H9 (cell line): ENCODE results near the gene RUVBL1. TPM values are rescaled to one million over a fixed set of nuclear protein-coding genes. Genes with fewer than 3 reads are reported as not detected.

Source experiments
- DNase-seq: peaks from one replicate; pipeline ENCODE4 v3.0.0-alpha.2; 2017
- H2AFZ ChIP-seq: one replicate; pipeline ENCODE4 v1.6.1; 2013; ENCODE audit warnings: mild to moderate bottlenecking, low read length, control low read depth, moderate library complexity
- H2AK5ac ChIP-seq: 2 replicates; pipeline ENCODE4 v1.6.1; 2013; ENCODE audit warnings: low read length, control low read depth, mixed read lengths; ENCODE audit not compliant: insufficient read length
- H2BK120ac ChIP-seq: one replicate; pipeline ENCODE4 v1.6.1; 2013; ENCODE audit warnings: low read depth, mild to moderate bottlenecking, low read length, control low read depth, inconsistent platforms; ENCODE audit not compliant: poor library complexity, severe bottlenecking
- H2BK12ac ChIP-seq: 2 replicates; pipeline ENCODE4 v1.6.1; 2013; ENCODE audit warnings: low read length, control low read depth, mixed read lengths, low read depth; ENCODE audit not compliant: insufficient read length
- H2BK15ac ChIP-seq: 2 replicates; pipeline ENCODE4 v1.6.1; 2013; ENCODE audit warnings: low read depth, low read length, control low read depth
- H2BK20ac ChIP-seq: one replicate; pipeline ENCODE4 v1.6.1; 2013; ENCODE audit warnings: low read depth, mild to moderate bottlenecking, low read length, control low read depth, inconsistent platforms; ENCODE audit not compliant: poor library complexity, severe bottlenecking
- H2BK5ac ChIP-seq: 2 replicates; pipeline ENCODE4 v1.6.1; 2013; ENCODE audit warnings: low read length, control low read depth, mixed read lengths; ENCODE audit not compliant: insufficient read length
- H3K14ac ChIP-seq: 2 replicates; pipeline ENCODE4 v1.6.1; 2013; ENCODE audit warnings: low read length, control low read depth; ENCODE audit not compliant: insufficient read depth
- H3K18ac ChIP-seq: 2 replicates; pipeline ENCODE4 v1.6.1; 2013; ENCODE audit warnings: low read depth, mild to moderate bottlenecking, mixed read lengths, low read length, control low read depth; ENCODE audit not compliant: insufficient read length
- H3K23ac ChIP-seq: 2 replicates; pipeline ENCODE4 v1.6.1; 2013; ENCODE audit warnings: low read length, control low read depth, mixed read lengths, low read depth; ENCODE audit not compliant: insufficient read length
- H3K23me2 ChIP-seq: 2 replicates; pipeline ENCODE4 v1.6.1; 2013; ENCODE audit warnings: low read depth, mild to moderate bottlenecking, mixed read lengths, low read length, control low read depth; ENCODE audit not compliant: insufficient read length, poor library complexity, severe bottlenecking
- H3K27ac ChIP-seq: 2 replicates; pipeline ENCODE4 v1.5.1; 2013; ENCODE audit warnings: low read length, control low read depth, mixed read lengths, low read depth; ENCODE audit not compliant: insufficient read length
- H3K27me3 ChIP-seq: 2 replicates; pipeline ENCODE4 v1.6.1; 2013; ENCODE audit warnings: low read length, control low read depth, inconsistent platforms; ENCODE audit not compliant: insufficient read depth
- H3K4ac ChIP-seq: 2 replicates; pipeline ENCODE4 v1.6.1; 2013; ENCODE audit warnings: low read depth, mild to moderate bottlenecking, control low read depth, inconsistent platforms, low read length, moderate library complexity
- H3K4me1 ChIP-seq: 2 replicates; pipeline ENCODE4 v1.6.1; 2013; ENCODE audit warnings: low read length, control low read depth, inconsistent platforms; ENCODE audit not compliant: insufficient read depth
- H3K4me2 ChIP-seq: 2 replicates; pipeline ENCODE4 v1.6.1; 2013; ENCODE audit warnings: low read length, control low read depth, mixed read lengths; ENCODE audit not compliant: insufficient read length, insufficient read depth
- H3K56ac ChIP-seq: 2 replicates; pipeline ENCODE4 v1.6.1; 2013; ENCODE audit warnings: low read depth, mild to moderate bottlenecking, mixed read lengths, low read length, control low read depth; ENCODE audit not compliant: insufficient read length
- H3K79me1 ChIP-seq: 2 replicates; pipeline ENCODE4 v1.6.1; 2013; ENCODE audit warnings: low read depth, mild to moderate bottlenecking, moderate library complexity, low read length, control low read depth, inconsistent platforms; ENCODE audit not compliant: insufficient read depth, poor library complexity, severe bottlenecking
- H3K79me2 ChIP-seq: 2 replicates; pipeline ENCODE4 v1.6.1; 2013; ENCODE audit warnings: low read length, control low read depth, inconsistent platforms; ENCODE audit not compliant: insufficient read depth
- H3K9ac ChIP-seq: 2 replicates; pipeline ENCODE4 v1.6.1; 2013; ENCODE audit warnings: low read length, control low read depth, mixed read lengths; ENCODE audit not compliant: insufficient read length; ENCODE audit errors: extremely low read depth
- H3K9me3 ChIP-seq: one replicate; pipeline ENCODE4 v1.6.1; 2013; ENCODE audit warnings: low read depth, low read length, inconsistent platforms; ENCODE audit not compliant: control insufficient read depth
- H3T11ph ChIP-seq: one replicate; pipeline ENCODE4 v1.6.1; 2013; ENCODE audit warnings: mild to moderate bottlenecking, low read length, control low read depth, inconsistent platforms
- H4K20me1 ChIP-seq: one replicate; pipeline ENCODE4 v1.6.1; 2013; ENCODE audit not compliant: control insufficient read depth, insufficient read length, insufficient read depth
- H4K5ac ChIP-seq: 2 replicates; pipeline ENCODE4 v1.6.1; 2013; ENCODE audit warnings: low read depth, mild to moderate bottlenecking, mixed read lengths, low read length, control low read depth; ENCODE audit not compliant: insufficient read length
- H4K8ac ChIP-seq: replicated peaks from 2 replicates; pipeline ENCODE4 v1.6.1; 2013; ENCODE audit warnings: low read length, control low read depth, mixed read lengths, low read depth; ENCODE audit not compliant: insufficient read length
- H4K91ac ChIP-seq: 2 replicates; pipeline ENCODE4 v1.6.1; 2013; ENCODE audit warnings: low read depth, mild to moderate bottlenecking, moderate library complexity, mixed read lengths, low read length, control low read depth; ENCODE audit not compliant: insufficient read length
- H3K27ac Mint-ChIP-seq, 3 experiments: 2 replicates in 2 of 3; 3 replicates in 1 of 3; pipeline ENCODE4 v1.8.0; 2020 to 2021; ENCODE audit warnings: mixed read lengths in 3 of 3, mild to moderate bottlenecking in 1 of 3, moderate library complexity in 1 of 3
- H3K27me3 Mint-ChIP-seq: 2 replicates; pipeline ENCODE4 v1.8.0; 2021; ENCODE audit warnings: low read depth, mild to moderate bottlenecking, moderate library complexity, mixed read lengths
- H3K36me3 Mint-ChIP-seq, 3 experiments: 2 replicates in 2 of 3; 3 replicates in 1 of 3; pipeline ENCODE4 v1.8.0; 2020 to 2021; ENCODE audit warnings: low read depth in 3 of 3, mixed read lengths in 3 of 3; ENCODE audit not compliant: insufficient read depth in 1 of 3
- H3K4me1 Mint-ChIP-seq, 2 experiments: 2 replicates each; pipeline ENCODE4 v1.8.0; 2020; ENCODE audit warnings: mixed read lengths in 2 of 2
- H3K4me3 Mint-ChIP-seq, 2 experiments: 2 replicates in 1 of 2; 3 replicates in 1 of 2; pipeline ENCODE4 v1.8.0; 2020 to 2021; ENCODE audit warnings: mild to moderate bottlenecking in 2 of 2, mixed read lengths in 2 of 2, moderate library complexity in 1 of 2
- H3K9me3 Mint-ChIP-seq, 2 experiments: 2 replicates in 1 of 2; 3 replicates in 1 of 2; pipeline ENCODE4 v1.8.0; 2020; ENCODE audit warnings: mild to moderate bottlenecking in 2 of 2, mixed read lengths in 2 of 2, moderate library complexity in 1 of 2
- CTCF ChIP-seq: fragments of 200-600 bp; sonication (generic); conservative IDR thresholded peaks from 3 replicates; pipeline ENCODE4 v1.8.0; 2021; ENCODE audit warnings: antibody characterized with exemption, mild to moderate bottlenecking
- WGBS: extraction: QIAGEN DNeasy Blood & Tissue Kit; methylation state at CpG from one replicate; pipeline ENCODE4 v1.1.7; 2013; ENCODE audit warnings: missing lambda C conversion rate, low lambda C conversion rate, mixed read lengths; ENCODE audit not compliant: insufficient read length; ENCODE audit errors: extremely low coverage; 5-methylcytosine and 5-hydroxymethylcytosine counted together
- total RNA-seq: library from RNA; stranded (reverse); gene quantifications from 2 replicates; pipeline ENCODE4 v1.2.1, GENCODE V29; 2021

The RUVBL1 gene
- total RNA-seq, 1 experiment from 2014 or later: 99.6 TPM

GRCh38 chr3:128081226-128081625 lies 42.4 kb downstream of the RUVBL1 start:
- Histone ChIP-seq H3K23ac (no peak overlapping the region), H3K9me3 (no peaks in the 10 kb centered on the region), H3K79me1 (no peaks in the 10 kb centered on the region), H2BK20ac (no peak overlapping the region), H3K23me2 (peaks cover 6% of the 10 kb centered on the region), H3K27me3 (no peaks in the 10 kb centered on the region), H3K9ac (no peak overlapping the region), H3T11ph (no peak overlapping the region), H3K18ac (no peak overlapping the region), H2BK15ac (no peak overlapping the region), H2BK5ac (no peak overlapping the region), H2BK12ac (no peak overlapping the region), H4K8ac (no peak overlapping the region), H3K27ac (no peak overlapping the region), H2AK5ac (no peak overlapping the region), H2AFZ (no peak overlapping the region), H3K4ac (no peak overlapping the region), H3K56ac (no peak overlapping the region), H3K79me2 (no peaks in the 10 kb centered on the region), H4K91ac (no peak overlapping the region), H2BK120ac (no peak overlapping the region), H4K20me1 (no peaks in the 10 kb centered on the region), H3K4me1 (peaks cover 3% of the 10 kb centered on the region; the same call in 1 of the 2 replicates), H3K4me2 (no peak overlapping the region), H4K5ac (no peak overlapping the region), H3K14ac (no peak overlapping the region)
- no CpG with 5 or more reads among the region's 6 CpGs for WGBS
- peaks cover 6 to 7% of the 10 kb centered on the region in 2 experiments; a peak in 2 of 4 replicates for H3K4me1 Mint-ChIP-seq
- H3K27ac Mint-ChIP-seq: no peak overlapping the region
- no peak for DNase-seq
- H3K36me3 Mint-ChIP-seq: peaks cover 27 to 76% (median 73%) of the 10 kb centered on the region in 3 experiments; a peak in 6 of 7 replicates
- TF ChIP-seq CTCF: no peak
- no peak overlapping the region for H3K4me3 Mint-ChIP-seq
- H3K27me3 Mint-ChIP-seq: peaks cover 9% of the 10 kb centered on the region
- no peaks in the 10 kb centered on the region for H3K9me3 Mint-ChIP-seq
